ENCODE results near the gene NRP2.

The NRP2 gene

DNA sequence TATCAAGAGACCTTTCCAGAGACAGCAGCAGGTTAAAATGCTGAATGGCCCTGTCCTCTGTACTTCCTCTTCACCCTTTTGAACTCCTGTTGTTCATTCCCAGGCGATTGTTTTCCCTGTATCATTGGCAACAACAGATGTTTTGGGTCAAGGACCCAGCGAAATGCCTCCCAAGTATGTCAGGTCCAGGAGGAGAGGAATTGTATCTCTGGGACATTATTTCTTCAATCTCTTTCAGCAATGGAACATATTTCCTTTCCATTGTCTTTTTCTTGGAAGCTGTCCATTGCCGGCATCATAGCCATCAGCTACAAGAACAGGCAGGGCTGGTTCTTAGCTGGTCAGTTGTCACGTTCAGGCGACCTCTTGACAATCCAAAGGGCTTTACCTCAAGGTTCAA is 76.2 kb downstream of the NRP2 start:
- H3K27ac ChIP-seq (ENCODE audit: low read depth, low read length) = no peak overlapping the region
- H3K4me3 ChIP-seq (ENCODE audit: low read depth, low read length) = no peak overlapping the region
- no peak overlapping the region for H2AFZ ChIP-seq (ENCODE audit: low read length, unreplicated experiment)
- H3K27me3 ChIP-seq (ENCODE audit: insufficient read depth, low read length) = no peaks in the 10 kb centered on the region
- H3K36me3 ChIP-seq (ENCODE audit: insufficient read depth, low read length) = no peaks in the 10 kb centered on the region
- no peaks in the 10 kb centered on the region for H3K79me2 ChIP-seq (ENCODE audit: control insufficient read depth, insufficient read depth, low read length, unreplicated experiment)
- H3K4me1 ChIP-seq (ENCODE audit: control insufficient read depth, insufficient read depth, low read length, unreplicated experiment) = peaks cover 34% of the 10 kb centered on the region

DNA sequence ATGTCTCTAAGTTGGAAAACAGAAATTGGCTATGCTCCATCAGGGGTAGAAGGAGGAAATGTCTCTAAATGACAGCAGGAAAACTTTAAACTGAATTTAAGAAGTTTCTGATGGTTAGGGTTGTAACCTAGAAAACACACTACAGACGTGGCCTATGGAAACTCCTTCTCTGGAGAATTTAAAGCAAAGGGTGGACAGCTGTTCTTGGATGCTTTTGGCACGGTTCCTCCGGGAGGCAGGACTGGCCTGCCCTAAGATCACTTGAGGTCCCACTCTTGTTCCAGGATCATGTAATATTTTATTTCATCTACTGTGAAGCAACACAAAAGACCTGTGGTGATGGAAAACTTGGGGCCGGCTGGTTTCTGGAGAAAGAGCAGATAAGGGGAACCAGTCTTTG is 77.0 kb downstream of the NRP2 start:
- Histone ChIP-seq H3K79me2 (ENCODE audit: control insufficient read depth, insufficient read depth, low read length, unreplicated experiment) (no peaks in the 10 kb centered on the region), H2AFZ (ENCODE audit: low read length, unreplicated experiment) (no peak overlapping the region), H3K27ac (ENCODE audit: low read depth, low read length) (no peak overlapping the region), H3K4me1 (ENCODE audit: control insufficient read depth, insufficient read depth, low read length, unreplicated experiment) (peaks cover 37% of the 10 kb centered on the region), H3K36me3 (ENCODE audit: insufficient read depth, low read length) (no peaks in the 10 kb centered on the region), H3K4me3 (ENCODE audit: low read depth, low read length) (no peak overlapping the region), H3K27me3 (ENCODE audit: insufficient read depth, low read length) (no peaks in the 10 kb centered on the region)

DNA sequence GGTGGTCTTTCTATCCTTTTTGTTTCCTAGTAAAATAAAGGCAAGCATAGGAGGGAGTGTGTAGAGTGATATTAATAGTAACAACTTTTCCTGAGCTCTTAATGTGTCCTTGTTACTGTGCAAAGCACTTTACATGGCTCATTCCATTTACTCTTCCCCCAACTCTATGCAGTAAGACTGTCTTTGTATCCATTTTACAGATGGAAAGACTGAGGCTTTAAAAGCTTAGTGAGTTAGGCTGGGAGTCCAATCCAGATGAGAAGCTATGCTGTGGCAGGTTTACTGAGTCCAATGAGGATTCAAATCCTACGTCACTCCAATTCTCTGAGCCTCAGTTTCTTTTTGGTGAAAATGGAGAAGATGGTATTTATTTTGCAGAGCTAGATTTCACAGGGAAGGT is 77.4 kb downstream of the NRP2 start:
- Histone ChIP-seq H3K36me3 (ENCODE audit: insufficient read depth, low read length) (no peaks in the 10 kb centered on the region), H3K27me3 (ENCODE audit: insufficient read depth, low read length) (no peaks in the 10 kb centered on the region), H2AFZ (ENCODE audit: low read length, unreplicated experiment) (no peak overlapping the region), H3K4me1 (ENCODE audit: control insufficient read depth, insufficient read depth, low read length, unreplicated experiment) (peaks cover 34% of the 10 kb centered on the region), H3K27ac (ENCODE audit: low read depth, low read length) (no peak overlapping the region), H3K4me3 (ENCODE audit: low read depth, low read length) (no peak overlapping the region), H3K79me2 (ENCODE audit: control insufficient read depth, insufficient read depth, low read length, unreplicated experiment) (no peaks in the 10 kb centered on the region)

DNA sequence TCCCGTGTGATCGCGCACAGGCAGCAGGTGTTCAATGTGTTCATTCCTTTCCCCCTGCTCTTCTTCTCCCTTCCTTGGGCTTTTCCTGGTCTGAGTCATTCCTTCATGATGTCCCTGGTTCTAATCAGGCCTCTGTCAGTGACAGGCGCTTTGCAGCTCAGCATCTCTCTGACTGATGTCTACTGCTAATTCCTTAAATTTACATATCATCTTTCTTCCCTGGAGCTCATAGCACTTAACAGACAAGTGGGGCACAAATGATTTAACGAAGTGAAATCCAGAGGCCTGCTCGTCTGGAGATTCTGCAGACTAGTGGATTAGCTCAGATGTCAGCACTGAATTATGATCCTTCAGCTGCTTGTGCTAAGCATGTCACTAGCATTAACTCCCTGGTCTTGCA is 77.9 kb downstream of the NRP2 start:
- Histone ChIP-seq H3K79me2 (ENCODE audit: control insufficient read depth, insufficient read depth, low read length, unreplicated experiment) (no peaks in the 10 kb centered on the region), H3K4me1 (ENCODE audit: control insufficient read depth, insufficient read depth, low read length, unreplicated experiment) (peaks cover 30% of the 10 kb centered on the region), H3K27ac (ENCODE audit: low read depth, low read length) (no peak overlapping the region), H3K4me3 (ENCODE audit: low read depth, low read length) (no peak overlapping the region), H3K27me3 (ENCODE audit: insufficient read depth, low read length) (no peaks in the 10 kb centered on the region), H3K36me3 (ENCODE audit: insufficient read depth, low read length) (no peaks in the 10 kb centered on the region), H2AFZ (ENCODE audit: low read length, unreplicated experiment) (no peak overlapping the region)

DNA sequence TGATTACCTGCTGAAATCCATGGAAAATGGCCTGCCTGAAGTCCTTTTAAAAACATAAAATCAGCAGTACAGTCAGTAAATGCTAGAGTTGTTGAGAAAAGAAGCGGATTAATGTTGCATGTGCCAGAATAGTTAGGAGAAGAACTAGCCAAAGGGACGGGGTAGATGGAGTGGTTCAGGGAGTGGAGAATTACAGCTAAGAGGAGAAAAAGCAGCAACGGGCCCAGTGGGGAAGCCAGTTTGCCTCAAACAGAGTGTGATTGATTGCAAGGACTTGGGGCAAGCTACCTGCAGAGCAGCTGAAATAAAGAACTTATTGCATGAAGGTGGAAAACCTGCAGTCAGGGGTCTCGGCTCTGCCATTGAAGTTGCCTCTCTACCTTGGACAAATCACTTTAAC is 79.1 kb downstream of the NRP2 start:
- H3K27me3 ChIP-seq (ENCODE audit: insufficient read depth, low read length) = no peaks in the 10 kb centered on the region
- no peak overlapping the region for H3K27ac ChIP-seq (ENCODE audit: low read depth, low read length)
- peaks cover 20% of the 10 kb centered on the region for H3K4me1 ChIP-seq (ENCODE audit: control insufficient read depth, insufficient read depth, low read length, unreplicated experiment)
- no peak overlapping the region for H3K4me3 ChIP-seq (ENCODE audit: low read depth, low read length)
- no peaks in the 10 kb centered on the region for H3K36me3 ChIP-seq (ENCODE audit: insufficient read depth, low read length)
- no peak overlapping the region for H2AFZ ChIP-seq (ENCODE audit: low read length, unreplicated experiment)
- H3K79me2 ChIP-seq (ENCODE audit: control insufficient read depth, insufficient read depth, low read length, unreplicated experiment) = no peaks in the 10 kb centered on the region

DNA sequence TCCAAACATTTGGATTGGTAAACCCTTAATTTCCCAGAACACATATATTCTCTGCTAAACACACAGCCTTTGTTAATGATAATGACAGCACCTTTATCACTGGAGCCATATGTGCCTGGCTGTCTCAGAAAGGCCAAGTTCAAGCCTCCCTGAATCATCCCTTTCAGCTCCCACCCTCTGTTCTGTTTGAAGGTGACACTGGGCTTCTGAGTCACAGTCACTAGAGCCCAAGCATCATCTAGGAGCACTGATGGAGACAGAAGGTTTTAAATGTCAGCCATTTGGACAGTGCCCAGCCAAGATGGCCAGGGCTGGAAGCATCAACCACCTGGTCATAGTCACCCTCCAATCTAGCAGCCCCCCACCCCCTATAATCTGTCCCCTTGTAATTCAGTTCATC is 80.6 kb downstream of the NRP2 start:
- H3K27me3 ChIP-seq (ENCODE audit: insufficient read depth, low read length) = no peaks in the 10 kb centered on the region

DNA sequence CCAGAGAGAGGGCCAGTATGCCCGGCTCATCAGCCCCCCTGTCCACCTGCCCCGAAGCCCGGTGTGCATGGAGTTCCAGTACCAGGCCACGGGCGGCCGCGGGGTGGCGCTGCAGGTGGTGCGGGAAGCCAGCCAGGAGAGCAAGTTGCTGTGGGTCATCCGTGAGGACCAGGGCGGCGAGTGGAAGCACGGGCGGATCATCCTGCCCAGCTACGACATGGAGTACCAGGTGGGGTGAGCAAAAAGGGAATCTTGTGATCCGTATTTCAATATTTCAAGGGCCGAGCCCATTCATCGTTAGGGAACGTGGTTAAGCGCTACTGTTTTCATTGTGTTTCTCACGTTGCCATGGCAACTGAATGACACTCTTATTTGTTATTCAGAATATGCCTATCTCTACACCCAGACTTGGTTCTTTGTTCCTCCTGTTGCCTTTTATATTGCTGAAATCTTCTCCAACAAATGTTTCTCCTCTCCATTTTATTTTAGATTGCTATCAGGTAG is 81.5 kb downstream of the NRP2 start:
- Histone ChIP-seq H3K27ac (ENCODE audit: low read depth, low read length) (peak overlapping the region; percentile 48; the same call in 1 of the 2 replicates), H3K4me1 (ENCODE audit: control insufficient read depth, insufficient read depth, low read length, unreplicated experiment) (peaks cover 16% of the 10 kb centered on the region), H3K36me3 (ENCODE audit: insufficient read depth, low read length) (no peaks in the 10 kb centered on the region), H3K4me3 (ENCODE audit: low read depth, low read length) (no peak overlapping the region), H2AFZ (ENCODE audit: low read length, unreplicated experiment) (no peak overlapping the region), H3K79me2 (ENCODE audit: control insufficient read depth, insufficient read depth, low read length, unreplicated experiment) (no peaks in the 10 kb centered on the region), H3K27me3 (ENCODE audit: insufficient read depth, low read length) (no peaks in the 10 kb centered on the region)

More for the DNA sequence above, 80.6 kb downstream of the NRP2 start:
- Histone ChIP-seq H3K4me1 (ENCODE audit: control insufficient read depth, insufficient read depth, low read length, unreplicated experiment) (peaks cover 17% of the 10 kb centered on the region), H3K79me2 (ENCODE audit: control insufficient read depth, insufficient read depth, low read length, unreplicated experiment) (no peaks in the 10 kb centered on the region), H3K27ac (ENCODE audit: low read depth, low read length) (no peak overlapping the region), H3K36me3 (ENCODE audit: insufficient read depth, low read length) (no peaks in the 10 kb centered on the region), H2AFZ (ENCODE audit: low read length, unreplicated experiment) (no peak overlapping the region), H3K4me3 (ENCODE audit: low read depth, low read length) (no peak overlapping the region)

DNA sequence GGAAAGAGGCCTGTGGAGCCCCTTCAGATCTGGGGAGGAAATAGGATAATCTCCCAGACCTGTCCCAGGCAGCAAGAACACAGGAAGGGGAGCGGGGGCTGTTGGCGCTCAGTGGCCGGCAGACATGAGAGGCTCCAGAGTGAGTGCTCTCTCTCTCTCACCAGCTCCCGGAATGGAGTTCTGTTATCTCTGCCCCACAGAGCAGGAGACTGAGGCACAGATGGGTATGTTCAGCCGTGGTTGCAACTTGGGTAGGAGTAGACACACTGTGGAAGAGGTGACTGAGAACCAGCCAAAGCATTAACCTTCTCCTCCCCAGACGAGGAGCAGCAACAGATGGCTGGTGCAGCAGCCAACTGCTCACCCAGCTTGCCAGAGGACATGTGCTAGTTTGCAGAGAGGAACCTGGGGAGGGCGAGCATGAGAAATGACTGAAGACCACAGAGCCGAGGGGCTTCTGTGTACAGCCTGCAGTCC is 82.0 kb downstream of the NRP2 start:
- Histone ChIP-seq H3K36me3 (ENCODE audit: insufficient read depth, low read length) (no peaks in the 10 kb centered on the region), H3K4me3 (ENCODE audit: low read depth, low read length) (no peak overlapping the region), H3K27me3 (ENCODE audit: insufficient read depth, low read length) (no peaks in the 10 kb centered on the region), H3K27ac (ENCODE audit: low read depth, low read length) (peak overlapping the region; percentile 48; the same call in 1 of the 2 replicates), H3K4me1 (ENCODE audit: control insufficient read depth, insufficient read depth, low read length, unreplicated experiment) (peaks cover 22% of the 10 kb centered on the region), H3K79me2 (ENCODE audit: control insufficient read depth, insufficient read depth, low read length, unreplicated experiment) (no peaks in the 10 kb centered on the region), H2AFZ (ENCODE audit: low read length, unreplicated experiment) (no peak overlapping the region)

DNA sequence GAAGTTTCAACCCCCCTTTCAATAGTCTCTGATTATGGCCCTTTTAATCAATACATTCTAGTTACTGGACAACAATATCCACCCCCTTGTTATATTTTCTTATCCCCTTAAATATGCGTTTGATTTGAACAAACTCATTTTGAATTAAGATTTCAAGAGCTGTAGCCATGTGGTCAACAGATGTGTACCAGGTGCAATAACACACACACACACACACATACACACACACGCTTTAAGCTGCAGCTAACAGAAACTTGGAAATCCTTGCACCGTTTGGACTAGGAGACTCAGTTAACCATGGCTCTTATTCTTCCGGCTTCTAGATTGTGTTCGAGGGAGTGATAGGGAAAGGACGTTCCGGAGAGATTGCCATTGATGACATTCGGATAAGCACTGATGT is 82.8 kb downstream of the NRP2 start:
- Histone ChIP-seq H3K36me3 (ENCODE audit: insufficient read depth, low read length) (no peaks in the 10 kb centered on the region), H3K4me1 (ENCODE audit: control insufficient read depth, insufficient read depth, low read length, unreplicated experiment) (peaks cover 30% of the 10 kb centered on the region), H2AFZ (ENCODE audit: low read length, unreplicated experiment) (no peak overlapping the region), H3K27ac (ENCODE audit: low read depth, low read length) (no peak overlapping the region), H3K27me3 (ENCODE audit: insufficient read depth, low read length) (no peaks in the 10 kb centered on the region), H3K79me2 (ENCODE audit: control insufficient read depth, insufficient read depth, low read length, unreplicated experiment) (no peaks in the 10 kb centered on the region), H3K4me3 (ENCODE audit: low read depth, low read length) (no peak overlapping the region)

DNA sequence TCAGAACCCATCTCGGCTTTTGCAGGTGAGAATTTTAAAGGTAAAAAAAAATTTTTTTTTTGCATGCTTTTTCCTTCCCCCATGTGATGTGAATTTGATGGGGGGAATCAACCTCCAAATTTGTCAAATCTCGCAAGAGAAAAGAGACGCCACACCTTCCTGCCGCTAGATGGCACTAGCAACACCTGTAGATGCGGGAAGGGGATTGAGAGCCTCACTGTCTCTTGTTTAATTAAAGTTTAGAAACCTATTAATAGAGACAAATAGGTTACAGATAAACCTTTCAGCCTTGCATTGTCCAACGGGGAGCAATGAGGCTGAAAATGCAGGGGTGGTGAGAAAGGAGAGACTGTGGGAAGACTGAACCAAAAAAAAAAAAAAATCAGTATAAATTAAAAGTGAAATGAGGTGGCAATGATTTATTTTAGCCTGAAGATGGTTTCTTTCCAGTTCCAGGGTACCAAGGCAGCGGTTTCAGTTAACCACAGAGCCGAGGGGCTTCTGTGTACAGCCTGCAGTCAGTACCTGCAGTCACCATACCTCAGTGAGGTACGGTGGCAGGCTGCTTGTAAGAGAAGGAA is 84.6 kb downstream of the NRP2 start:
- Histone ChIP-seq H3K27me3 (ENCODE audit: insufficient read depth, low read length) (no peaks in the 10 kb centered on the region), H2AFZ (ENCODE audit: low read length, unreplicated experiment) (no peak overlapping the region), H3K4me1 (ENCODE audit: control insufficient read depth, insufficient read depth, low read length, unreplicated experiment) (peaks cover 31% of the 10 kb centered on the region), H3K27ac (ENCODE audit: low read depth, low read length) (no peak overlapping the region), H3K36me3 (ENCODE audit: insufficient read depth, low read length) (no peaks in the 10 kb centered on the region), H3K79me2 (ENCODE audit: control insufficient read depth, insufficient read depth, low read length, unreplicated experiment) (no peaks in the 10 kb centered on the region), H3K4me3 (ENCODE audit: low read depth, low read length) (no peak overlapping the region)

DNA sequence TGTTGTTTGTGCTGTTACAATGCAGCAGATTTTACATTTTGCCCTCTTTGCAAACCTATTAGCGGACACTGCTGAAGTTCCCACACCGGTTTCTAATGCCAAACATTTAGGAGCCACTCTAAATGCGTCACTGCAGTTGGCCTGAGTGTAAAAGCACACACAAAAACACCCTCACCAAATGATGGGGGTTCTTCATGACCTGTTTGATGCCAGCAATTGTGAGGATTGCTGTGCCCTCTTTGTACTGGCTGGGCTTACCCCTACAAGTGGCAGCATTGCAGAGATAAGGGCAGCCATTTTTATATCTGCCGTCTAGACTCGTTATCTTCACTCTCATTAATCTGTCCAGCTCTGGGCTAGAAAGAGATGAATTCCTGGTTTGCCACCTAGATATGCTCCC is 85.3 kb downstream of the NRP2 start:
- peaks cover 1% of the 10 kb centered on the region; the same call in 1 of the 2 replicates for H3K27me3 ChIP-seq (ENCODE audit: insufficient read depth, low read length)

More for the DNA sequence above, 85.3 kb downstream of the NRP2 start:
- Histone ChIP-seq H3K4me3 (ENCODE audit: low read depth, low read length) (no peak overlapping the region), H3K27ac (ENCODE audit: low read depth, low read length) (no peak overlapping the region), H3K36me3 (ENCODE audit: insufficient read depth, low read length) (no peaks in the 10 kb centered on the region), H2AFZ (ENCODE audit: low read length, unreplicated experiment) (no peak overlapping the region), H3K4me1 (ENCODE audit: control insufficient read depth, insufficient read depth, low read length, unreplicated experiment) (peaks cover 31% of the 10 kb centered on the region), H3K79me2 (ENCODE audit: control insufficient read depth, insufficient read depth, low read length, unreplicated experiment) (no peaks in the 10 kb centered on the region)
